Measurements from ENCODE around the gene PPP2R2C.

GRCh38 chr4:6408263-6408662, 64.2 kb downstream of the PPP2R2C start:
- TF ChIP-seq CTCF (conservative IDR thresholded peaks at IDR 0.05; ENCODE audit: low read depth, low read length) (no peak), EZH2 (IDR thresholded peaks at IDR 0.05; ENCODE audit: low read length, unreplicated experiment) (no peak), EZH2phosphoT487 (IDR thresholded peaks at IDR 0.05; ENCODE audit: borderline replicate concordance, low read length) (no peak)

All from PC-3 (cell line).